Brain microvascular endothelial cell (primary cell): Measurements from ENCODE around the gene CORO1C.

Source experiments
- DNase-seq: peaks from one replicate; pipeline ENCODE4 v3.0.0-alpha.2; 2020
- H3K27ac ChIP-seq: fragments of 250-450 bp; sonication (Bioruptor Pico); 2 replicates; pipeline ENCODE4 v1.5.1; 2020; ENCODE audit warnings: mild to moderate bottlenecking, moderate library complexity
- H3K27me3 ChIP-seq: fragments of 250-450 bp; sonication (Bioruptor Pico); replicated peaks from 2 replicates; pipeline ENCODE4 v1.5.1; 2020; ENCODE audit warnings: mild to moderate bottlenecking
- H3K36me3 ChIP-seq: fragments of 250-450 bp; sonication (Bioruptor Pico); replicated peaks from 2 replicates; pipeline ENCODE4 v1.5.1; 2020; ENCODE audit warnings: mild to moderate bottlenecking
- H3K4me3 ChIP-seq: 2 replicates; pipeline ENCODE4 v1.5.1; 2011; ENCODE audit warnings: low read depth, mild to moderate bottlenecking, control low read depth, low read length, moderate library complexity
- in situ Hi-C: cut with HindIII; loops from 2 replicates; pipeline ENCODE4 v1.10.0; 2017; ENCODE audit warnings: low sequenced_read_pairs, low pct_ligation_motif_present
- TF ChIP-seq, protein P1 (sequence below): IDR thresholded peaks from 2 replicates; pipeline ENCODE4 v1.5.1; 2011; ENCODE audit warnings: low read depth, mild to moderate bottlenecking, moderate library complexity, low read length, control low read depth, inconsistent platforms; ENCODE audit errors: missing control alignments

Gene CORO1C

GRCh38 chr12:108599948-108600701 is 131.2 kb downstream of the CORO1C start:
- Histone ChIP-seq H3K27ac (no peak overlapping the region), H3K36me3 (no peaks in the 10 kb centered on the region), H3K27me3 (no peaks in the 10 kb centered on the region), H3K4me3 (no peak overlapping the region)
- DNase-seq, result no peak
- in situ Hi-C loops, result no loop called here
- TF ChIP-seq, protein P1, sequence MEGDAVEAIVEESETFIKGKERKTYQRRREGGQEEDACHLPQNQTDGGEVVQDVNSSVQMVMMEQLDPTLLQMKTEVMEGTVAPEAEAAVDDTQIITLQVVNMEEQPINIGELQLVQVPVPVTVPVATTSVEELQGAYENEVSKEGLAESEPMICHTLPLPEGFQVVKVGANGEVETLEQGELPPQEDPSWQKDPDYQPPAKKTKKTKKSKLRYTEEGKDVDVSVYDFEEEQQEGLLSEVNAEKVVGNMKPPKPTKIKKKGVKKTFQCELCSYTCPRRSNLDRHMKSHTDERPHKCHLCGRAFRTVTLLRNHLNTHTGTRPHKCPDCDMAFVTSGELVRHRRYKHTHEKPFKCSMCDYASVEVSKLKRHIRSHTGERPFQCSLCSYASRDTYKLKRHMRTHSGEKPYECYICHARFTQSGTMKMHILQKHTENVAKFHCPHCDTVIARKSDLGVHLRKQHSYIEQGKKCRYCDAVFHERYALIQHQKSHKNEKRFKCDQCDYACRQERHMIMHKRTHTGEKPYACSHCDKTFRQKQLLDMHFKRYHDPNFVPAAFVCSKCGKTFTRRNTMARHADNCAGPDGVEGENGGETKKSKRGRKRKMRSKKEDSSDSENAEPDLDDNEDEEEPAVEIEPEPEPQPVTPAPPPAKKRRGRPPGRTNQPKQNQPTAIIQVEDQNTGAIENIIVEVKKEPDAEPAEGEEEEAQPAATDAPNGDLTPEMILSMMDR, result peak; percentile 10

GRCh38 chr12:108599541-108599940 is 131.8 kb downstream of the CORO1C start:
- no peak overlapping the region for H3K27ac ChIP-seq
- H3K4me3 ChIP-seq, result no peak overlapping the region
- no peaks in the 10 kb centered on the region for H3K36me3 ChIP-seq
- H3K27me3 ChIP-seq, result no peaks in the 10 kb centered on the region
- TF ChIP-seq, protein P1, result no peak
- DNase-seq, result no peak
- in situ Hi-C loops, result no loop called here

DNA sequence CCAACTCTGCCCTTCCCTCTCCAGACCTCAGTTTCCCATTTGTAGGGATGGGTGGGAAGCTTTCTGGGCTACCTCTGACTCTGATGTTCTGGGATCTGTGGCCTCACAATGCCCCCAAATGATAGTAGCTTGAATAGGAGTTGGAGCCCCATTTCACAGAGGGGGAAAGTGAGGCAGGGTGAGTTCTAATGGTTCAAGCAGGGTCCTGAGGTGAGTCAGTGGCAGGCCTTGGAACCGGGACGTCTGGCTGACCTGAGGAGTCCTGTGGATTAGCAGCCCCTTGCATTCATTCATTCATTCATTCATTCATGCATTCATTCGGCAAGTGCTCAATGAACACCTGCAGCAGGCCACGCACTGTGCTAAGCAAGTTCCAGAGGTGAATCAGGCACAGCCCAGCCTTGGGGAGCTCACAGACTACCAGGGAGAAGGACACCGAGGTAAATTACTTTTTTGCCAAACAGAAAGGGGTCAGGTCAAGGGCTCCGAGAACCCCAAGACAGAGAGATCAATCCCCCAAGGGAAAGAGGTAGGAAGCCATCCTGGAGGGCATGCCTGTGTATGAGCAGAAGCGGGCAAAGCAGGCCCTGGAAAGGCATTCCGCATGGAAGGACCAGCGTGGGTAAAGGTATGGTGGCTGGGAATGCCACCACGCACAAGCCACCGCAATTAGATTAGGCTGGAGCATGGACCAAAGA is 132.6 kb downstream of the CORO1C start:
- no peaks in the 10 kb centered on the region for H3K27me3 ChIP-seq
- no peak for DNase-seq
- in situ Hi-C loops, result no loop called here
- no peak overlapping the region for H3K4me3 ChIP-seq
- H3K27ac ChIP-seq, result no peak overlapping the region
- TF ChIP-seq, protein P1, result no peak
- no peaks in the 10 kb centered on the region for H3K36me3 ChIP-seq

DNA sequence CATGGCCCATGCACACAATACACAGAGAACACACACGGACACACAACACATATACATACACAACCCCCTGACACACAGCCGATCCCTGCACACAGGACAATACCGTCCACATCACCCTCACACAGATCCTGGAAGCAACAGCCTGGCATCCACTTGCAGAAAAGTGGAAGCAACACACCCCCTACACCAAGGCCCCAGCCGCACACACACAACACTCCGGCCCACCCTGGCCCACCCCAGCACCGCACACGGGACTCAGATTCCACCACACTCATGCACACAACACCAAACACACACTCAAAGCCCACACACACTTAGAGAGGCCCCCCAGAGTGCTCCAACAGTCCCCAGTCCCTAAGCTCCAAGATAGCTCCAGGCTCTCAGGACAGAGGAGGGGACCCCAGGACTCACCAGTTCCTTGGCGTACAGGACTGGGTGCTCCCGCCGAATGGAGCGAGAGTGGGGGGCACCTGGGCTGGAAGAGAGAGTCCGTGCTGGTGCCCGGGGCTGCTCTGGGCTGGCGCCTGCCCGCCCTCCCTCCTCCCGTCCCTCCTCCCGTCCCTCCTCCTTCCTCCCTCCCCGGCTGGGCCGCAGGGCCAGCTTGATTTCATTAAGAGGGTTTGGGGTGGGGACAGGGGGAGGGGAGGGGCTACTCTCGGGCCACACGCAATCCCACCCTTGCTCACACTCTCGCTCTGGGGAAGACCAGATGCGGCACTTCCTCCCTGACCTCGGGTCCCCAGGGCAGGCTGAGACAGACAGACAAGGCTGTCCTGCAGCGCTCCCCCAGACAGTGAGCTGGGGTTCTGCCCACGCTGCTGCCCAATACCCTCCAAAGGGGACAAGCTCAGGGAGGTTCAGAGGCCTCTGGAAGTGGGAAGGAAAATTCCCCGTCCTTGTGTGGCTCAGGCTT is 133.5 kb downstream of the CORO1C start, which contains the start of gene TMEM119:
Gene TMEM119 (minus strand): TSS at position 526 of the 913 bp plus-strand sequence. CDS start 5,701 bp downstream, outside the sequence.
- in situ Hi-C loops, result no loop called here
- H3K27ac ChIP-seq, result no peak within 1 kb of the TSS
- no peak for DNase-seq
- H3K36me3 ChIP-seq, result no peaks in the 10 kb centered on the region
- TF ChIP-seq, protein P1, result no peak
- H3K27me3 ChIP-seq, result no peaks in the 10 kb centered on the region
- peak within 1 kb of the TSS; percentile 55 for H3K4me3 ChIP-seq

GRCh38 chr12:108596854-108597558 is 134.3 kb downstream of the CORO1C start:
- Histone ChIP-seq H3K36me3 (no peaks in the 10 kb centered on the region), H3K27me3 (no peaks in the 10 kb centered on the region), H3K27ac (no peak overlapping the region), H3K4me3 (peak overlapping the region; percentile 55)
- TF ChIP-seq, protein P1, result no peak
- in situ Hi-C loops, result no loop called here
- DNase-seq, result no peak
